Lower leg skin (tissue), 4 donors: ENCODE data around the gene SLC17A8. TPM values are rescaled to one million over a fixed set of nuclear protein-coding genes. Genes with fewer than 3 reads are reported as not detected.
A peak's percentile ranks its signal among the peaks of the same experiment; 100 is the strongest.

Experiments used
- DNase-seq, 2 donors: peaks; one replicate each; pipeline ENCODE4 v3.0.0-alpha.2; 2019; ENCODE audit warnings: low spot score in 2 of 2
- H3K4me3 ChIP-seq: fragments of 200-600 bp; sonication (generic); 2 replicates; pipeline ENCODE4 v1.5.1; 2017; ENCODE audit warnings: mild to moderate bottlenecking, low read depth; ENCODE audit not compliant: poor library complexity, severe bottlenecking
- CTCF ChIP-seq, 3 donors: fragments of 450-650 bp; IDR thresholded peaks; one replicate each; pipeline ENCODE4 v1.5.1; 2016; ENCODE audit warnings: antibody characterized with exemption in 3 of 3, mild to moderate bottlenecking in 3 of 3, moderate library complexity in 2 of 3
- POLR2A ChIP-seq, 2 donors: fragments of 450-650 bp; IDR thresholded peaks; one replicate each; pipeline ENCODE4 v1.6.1; 2016 to 2017; ENCODE audit warnings: antibody characterized with exemption in 2 of 2, mild to moderate bottlenecking in 1 of 2, moderate library complexity in 1 of 2
- WGBS, 2 donors: methylation state at CpG; one replicate each; pipeline ENCODE4 v1.1.5; 2018; 5-methylcytosine and 5-hydroxymethylcytosine counted together
- intact Hi-C: fragments of 100-400 bp; cut with DNase I; formaldehyde crosslinking; loops from one replicate; pipeline ENCODE4 v1.15.0; 2023; ENCODE audit warnings: low total_unique reads
- total RNA-seq, 4 donors: library from RNA; depleted of rRNA; stranded (reverse); fragments of >200 nt; gene quantifications; one replicate each; pipeline ENCODE4 v1.1.0, GENCODE V29; 2016

Gene SLC17A8
- total RNA-seq, 4 donors from 2014 or later: not detected

- 39 to 48% methylated on average over 12 of the region's 12 CpGs for WGBS, 2 donors
- DNase-seq: peak in 1 of 2 donors; percentile 40
- TF ChIP-seq CTCF (IDR thresholded peaks at IDR 0.05): no peak
- TF ChIP-seq POLR2A (IDR thresholded peaks at IDR 0.05): no peak
- intact Hi-C loops: no loop called here
- H3K4me3 ChIP-seq: no peak overlapping the region
Observed at GRCh38 chr12:100375038-100375735, 18.3 kb downstream of the SLC17A8 start.

GRCh38 chr12:100376161-100376560, 19.3 kb downstream of the SLC17A8 start:
- H3K4me3 ChIP-seq: no peak overlapping the region
- TF ChIP-seq POLR2A (IDR thresholded peaks at IDR 0.05) (no peak), CTCF (IDR thresholded peaks at IDR 0.05) (no peak)
- 92 to 100% methylated on average over 1 of the region's 1 CpG for WGBS, 2 donors
- DNase-seq: no peak
- intact Hi-C loops: no loop called here

DNA sequence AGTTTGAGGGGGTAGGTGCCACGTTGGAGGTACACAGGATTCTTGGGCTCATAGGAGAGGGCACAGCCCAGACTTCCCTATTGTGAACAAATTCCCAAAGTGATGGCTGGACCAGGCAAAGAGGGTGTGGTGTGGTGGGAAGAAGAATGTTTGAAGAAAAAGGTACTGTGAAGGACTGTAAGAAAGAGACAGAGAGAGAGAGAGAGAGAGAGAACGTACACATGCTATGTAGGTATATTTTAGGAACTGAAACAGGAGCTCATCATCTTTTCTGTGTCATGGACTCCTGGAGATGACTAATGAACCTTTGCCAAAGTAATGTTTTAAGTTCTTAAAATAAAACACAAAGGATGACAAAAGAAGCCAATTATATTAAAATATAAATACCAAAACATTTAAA, 24.5 kb downstream of the SLC17A8 start:
- no peak for TF ChIP-seq POLR2A (IDR thresholded peaks at IDR 0.05)
- no peak for TF ChIP-seq CTCF (IDR thresholded peaks at IDR 0.05)
- 75 to 85% methylated on average over 2 of the region's 2 CpGs for WGBS, 2 donors
- no peak overlapping the region for H3K4me3 ChIP-seq

GRCh38 chr12:100382338-100382737, 25.5 kb downstream of the SLC17A8 start:
- H3K4me3 ChIP-seq: no peak overlapping the region
- 49 to 56% methylated on average over 6 of the region's 6 CpGs for WGBS, 2 donors
- TF ChIP-seq CTCF (IDR thresholded peaks at IDR 0.05) (no peak), POLR2A (IDR thresholded peaks at IDR 0.05) (no peak)
- intact Hi-C loops: no loop called here
- no peak for DNase-seq

More for the DNA sequence above, 24.5 kb downstream of the SLC17A8 start:
- no peak for DNase-seq
- intact Hi-C loops: no loop called here

DNA sequence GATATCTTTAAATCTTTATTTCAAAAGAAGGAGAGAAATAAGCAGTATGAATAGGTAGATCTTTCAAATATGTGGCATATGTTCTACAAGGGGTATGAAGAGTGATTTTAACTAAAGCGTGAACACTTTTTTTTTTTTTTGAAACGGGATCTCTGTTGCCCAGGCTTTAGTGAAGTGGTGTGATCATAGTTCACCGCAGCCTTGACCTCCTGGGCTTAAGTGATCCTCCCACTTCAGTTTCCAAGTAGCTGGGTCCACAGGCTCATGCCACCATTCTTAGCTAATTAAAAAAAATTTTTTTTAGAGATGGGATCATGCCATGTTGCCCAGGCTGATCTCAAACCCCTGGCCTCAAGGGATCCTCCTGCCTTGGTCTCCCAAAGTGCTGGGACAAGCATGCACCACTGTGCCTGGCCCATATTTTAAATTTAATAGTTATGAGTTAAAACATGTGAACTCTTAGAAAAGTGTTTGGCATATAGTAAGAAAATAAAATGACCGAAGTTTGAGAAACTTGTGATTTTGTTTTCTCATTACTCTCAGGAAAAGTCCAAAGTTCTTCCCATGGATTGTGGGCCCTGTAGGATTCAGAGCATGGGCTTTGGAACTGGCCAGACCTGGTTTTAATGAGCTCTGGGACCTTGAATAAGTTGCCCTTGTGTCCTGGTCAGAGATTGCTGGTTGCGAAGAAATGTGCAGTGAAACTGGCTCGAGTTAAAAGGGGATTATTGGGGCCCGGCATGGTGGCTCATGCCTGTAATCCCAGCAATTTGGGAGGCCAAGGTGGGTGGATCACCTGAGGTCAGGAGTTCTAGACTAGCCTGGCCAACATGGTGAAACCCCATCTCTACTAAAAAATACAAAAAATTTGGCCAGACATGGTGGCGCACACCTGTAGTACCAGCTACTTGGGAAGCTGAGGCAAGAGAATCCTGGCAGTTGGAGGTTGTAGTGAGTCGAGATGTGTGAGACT, 27.0 kb downstream of the SLC17A8 start:
- intact Hi-C loops: no loop called here
- DNase-seq: no peak
- WGBS, 2 donors: 87 to 88% methylated on average over 9 of the region's 9 CpGs
- no peak overlapping the region for H3K4me3 ChIP-seq
- TF ChIP-seq CTCF (IDR thresholded peaks at IDR 0.05) (no peak), POLR2A (IDR thresholded peaks at IDR 0.05) (no peak)
